BJ (cell line): ENCODE results near the gene PRMT3. TPM values are rescaled to one million over a fixed set of nuclear protein-coding genes. Genes with fewer than 3 reads are reported as not detected.
A peak's percentile ranks its signal among the peaks of the same experiment; 100 is the strongest.

Source experiments
- CTCF ChIA-PET: fragments of 350-600 bp; formaldehyde crosslinking; extraction: SDS; loops from one replicate; lab custom pipeline; 2021; ENCODE audit warnings: antibody characterized with exemption, inconsistent platforms; lab: Yijun Ruan, JAX
- POLR2A ChIA-PET: fragments of 300-600 bp; sonication (Branson Sonifier 250); formaldehyde crosslinking; extraction: SDS; loops from one replicate; lab custom pipeline; 2021; ENCODE audit warnings: antibody characterized with exemption; lab: Charles Lee
- DNase-seq: peaks from one replicate; pipeline ENCODE4 v3.0.0-alpha.2; 2011; ENCODE audit warnings: low read depth
- H3K27me3 ChIP-seq: 2 replicates; pipeline ENCODE4 v1.6.0; 2011; ENCODE audit warnings: low read length; ENCODE audit not compliant: control insufficient read depth, insufficient read depth
- H3K36me3 ChIP-seq: 2 replicates; pipeline ENCODE4 v1.5.1; 2011; ENCODE audit warnings: low read length; ENCODE audit not compliant: control insufficient read depth, insufficient read depth
- H3K4me3 ChIP-seq: 2 replicates; pipeline ENCODE4 v1.5.1; 2011; ENCODE audit warnings: low read depth, mild to moderate bottlenecking, control low read depth, low read length
- CTCF ChIP-seq: IDR thresholded peaks from 2 replicates; pipeline ENCODE4 v1.5.1; 2011; ENCODE audit warnings: low read depth, mild to moderate bottlenecking, control low read depth, inconsistent platforms, low read length, moderate library complexity; ENCODE audit not compliant: insufficient read depth
- polyA plus RNA-seq: library from polyadenylated mRNA; depleted of rRNA; stranded (reverse); fragments of >200 nt; gene quantifications from 2 replicates; pipeline ENCODE4 v1.2.3, GENCODE V29; 2011

The PRMT3 gene
- polyA plus RNA-seq, 1 experiment = 5.6 TPM

GRCh38 chr11:20353829-20354434 is 33.6 kb upstream of the PRMT3 start:
- H3K36me3 ChIP-seq = no peaks in the 10 kb centered on the region
- no peak overlapping the region for H3K4me3 ChIP-seq
- POLR2A ChIA-PET = interaction anchor here (0.5 kb wide), 1 partner anchor 213 kb away, joined by 12 read pairs; no protein-coding TSS in a partner anchor
- CTCF ChIA-PET = interaction anchor here (0.6 to 6.9 kb wide), 36 partner anchors 9 to 804 kb away, joined by 3 to 99 read pairs (median 4); partner anchors contain the start of gene HTATIP2
- H3K27me3 ChIP-seq = peaks cover 5% of the 10 kb centered on the region
- peak; percentile 91 for TF ChIP-seq CTCF
- DNase-seq = no peak

GRCh38 chr11:20355221-20356219 is 32.0 kb upstream of the PRMT3 start:
- CTCF ChIA-PET = interaction anchor here (0.5 to 6.9 kb wide), 26 partner anchors 8 to 1104 kb away, joined by 3 to 99 read pairs (median 3); partner anchors contain the start of gene HTATIP2
- Histone ChIP-seq H3K4me3 (no peak overlapping the region), H3K36me3 (no peaks in the 10 kb centered on the region), H3K27me3 (peaks cover 5% of the 10 kb centered on the region)
- TF ChIP-seq CTCF = peak; percentile 78
- POLR2A ChIA-PET = no interaction called here
- DNase-seq = no peak

DNA sequence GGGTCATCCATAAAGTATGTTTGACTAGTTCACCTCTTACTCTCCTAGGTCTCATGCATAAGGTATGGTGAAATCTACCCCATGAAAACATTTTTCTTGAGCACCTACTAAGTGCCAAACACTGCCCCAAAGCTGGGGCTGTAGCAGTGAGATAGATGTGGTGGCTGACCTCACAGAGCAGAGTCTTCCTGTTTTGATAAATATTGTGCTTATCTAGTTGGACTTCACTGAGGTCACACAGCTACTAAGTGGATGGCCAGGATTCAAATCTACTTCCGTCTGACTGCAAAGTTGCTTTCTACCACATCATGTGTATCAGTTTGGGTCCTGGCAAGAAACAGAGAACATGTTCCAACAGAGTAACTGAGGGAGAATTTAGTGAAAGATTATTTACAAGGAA is 30.4 kb upstream of the PRMT3 start:
- CTCF ChIA-PET = interaction anchor here (0.6 to 4.3 kb wide), 4 partner anchors 12 to 229 kb away, joined by 3 to 21 read pairs (median 7); no protein-coding TSS in a partner anchor
- no peak for DNase-seq
- POLR2A ChIA-PET = no interaction called here
- Histone ChIP-seq H3K36me3 (no peaks in the 10 kb centered on the region), H3K4me3 (no peak overlapping the region), H3K27me3 (peaks cover 5% of the 10 kb centered on the region)
- no peak for TF ChIP-seq CTCF

DNA sequence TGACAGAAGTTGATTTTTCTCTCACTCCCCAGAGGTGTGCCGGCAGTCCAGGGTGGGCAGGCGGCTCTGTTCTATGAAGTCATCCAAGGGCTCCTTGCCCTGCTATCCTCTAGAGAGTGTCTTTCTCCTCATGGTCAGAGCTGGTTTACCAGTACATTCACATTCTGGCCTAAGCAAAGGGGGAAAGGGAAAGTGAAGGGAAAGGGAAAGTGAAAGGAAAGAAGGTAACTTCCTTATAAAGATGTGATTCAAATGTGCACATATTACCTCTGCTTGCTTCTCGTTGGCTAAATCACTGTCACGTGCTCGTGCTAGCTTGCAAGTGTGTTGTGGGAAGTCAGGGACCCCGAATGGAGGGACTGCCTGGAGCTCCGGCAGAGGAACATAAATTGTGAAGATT is 26.9 kb upstream of the PRMT3 start:
- TF ChIP-seq CTCF = no peak
- ChIA-PET POLR2A (no interaction called here), CTCF (interaction anchor here (1.2 to 1.5 kb wide), 3 partner anchors 9 to 457 kb away, joined by 3 to 5 read pairs (median 5); no protein-coding TSS in a partner anchor)
- Histone ChIP-seq H3K27me3 (peaks cover 5% of the 10 kb centered on the region), H3K4me3 (no peak overlapping the region), H3K36me3 (no peaks in the 10 kb centered on the region)
- no peak for DNase-seq

DNA sequence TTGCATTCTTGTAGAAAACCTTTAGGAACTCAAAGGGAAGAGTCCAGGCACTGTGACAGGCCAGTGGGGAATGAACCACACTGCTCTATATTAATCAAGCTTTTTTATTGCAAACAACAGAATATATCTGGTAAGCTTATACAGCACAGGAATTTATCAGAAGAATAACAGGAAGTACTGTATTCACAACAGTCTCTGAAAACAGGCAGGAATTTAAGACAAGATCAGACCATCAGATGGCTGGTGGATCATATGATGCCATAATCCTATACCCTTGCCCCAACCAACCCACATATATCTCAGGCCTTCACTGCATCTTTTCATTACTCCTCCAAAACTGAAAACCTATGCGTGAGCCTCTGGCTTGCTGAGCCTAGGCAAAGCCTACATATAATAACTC is 25.0 kb upstream of the PRMT3 start:
- H3K36me3 ChIP-seq = no peaks in the 10 kb centered on the region
- peaks cover 2% of the 10 kb centered on the region for H3K27me3 ChIP-seq
- no peak for TF ChIP-seq CTCF
- CTCF ChIA-PET = interaction anchor here (1.7 to 2.9 kb wide), 2 partner anchors 8 to 234 kb away, joined by 5 to 43 read pairs; no protein-coding TSS in a partner anchor
- H3K4me3 ChIP-seq = no peak overlapping the region
- DNase-seq = no peak
- POLR2A ChIA-PET = no interaction called here
